ENCODE measurements around the gene PPP1R18. TPM values are rescaled to one million over a fixed set of nuclear protein-coding genes. Genes with fewer than 3 reads are reported as not detected.
A peak's percentile ranks its signal among the peaks of the same experiment; 100 is the strongest.

PPP1R18 gene
- total RNA-seq, 1 experiment from 2014 or later: 33.6 TPM

GRCh38 chr6:30684386-30685156 is 1.9 kb downstream of the PPP1R18 start:
- ATAC-seq (no peak), DNase-seq (ENCODE audit: low read depth, low spot score) (no peak)
- TF ChIP-seq, protein P1, sequence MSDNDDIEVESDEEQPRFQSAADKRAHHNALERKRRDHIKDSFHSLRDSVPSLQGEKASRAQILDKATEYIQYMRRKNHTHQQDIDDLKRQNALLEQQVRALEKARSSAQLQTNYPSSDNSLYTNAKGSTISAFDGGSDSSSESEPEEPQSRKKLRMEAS (IDR thresholded peaks at IDR 0.05): no peak
- TF ChIP-seq, protein P2, sequence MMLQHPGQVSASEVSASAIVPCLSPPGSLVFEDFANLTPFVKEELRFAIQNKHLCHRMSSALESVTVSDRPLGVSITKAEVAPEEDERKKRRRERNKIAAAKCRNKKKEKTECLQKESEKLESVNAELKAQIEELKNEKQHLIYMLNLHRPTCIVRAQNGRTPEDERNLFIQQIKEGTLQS (IDR thresholded peaks at IDR 0.05): no peak
- TF ChIP-seq POLR2AphosphoS5 (IDR thresholded peaks at IDR 0.05; ENCODE audit: low read depth, low read length) (no peak), CBX3 (IDR thresholded peaks at IDR 0.05; ENCODE audit: low read depth) (no peak), SP1 (IDR thresholded peaks at IDR 0.05; ENCODE audit: low read depth) (no peak), ELF1 (IDR thresholded peaks at IDR 0.05; ENCODE audit: borderline replicate concordance, low read depth) (no peak), YY1 (IDR thresholded peaks at IDR 0.05; ENCODE audit: extremely low read depth, insufficient replicate concordance, low read depth, low read length) (no peak), RAD21 (IDR thresholded peaks at IDR 0.05; ENCODE audit: low read depth) (no peak), ZNF274 (IDR thresholded peaks at IDR 0.05; ENCODE audit: low read depth, low read length) (no peak), POLR2A (IDR thresholded peaks at IDR 0.05; ENCODE audit: borderline replicate concordance, extremely low read depth, insufficient read depth, insufficient read length) (no peak)
- Histone ChIP-seq H3K9ac (ENCODE audit: low read length) (peak overlapping the region; percentile 95), H3K27ac (ENCODE audit: low read depth, low read length) (peak overlapping the region; percentile 85), H3K79me2 (ENCODE audit: insufficient read depth, low read length) (peaks cover 58% of the 10 kb centered on the region), H3K4me2 (ENCODE audit: low read length) (peak overlapping the region; percentile 98), H4K20me1 (ENCODE audit: insufficient read depth) (no peaks in the 10 kb centered on the region), H3K4me1 (ENCODE audit: control insufficient read depth in 1 of 2, insufficient read depth in 2 of 2, low read length in 2 of 2) (peaks cover 49 to 73% of the 10 kb centered on the region in 2 experiments), H3K36me3 (ENCODE audit: control insufficient read depth in 1 of 2, insufficient read depth in 2 of 2, low read length in 2 of 2) (no peaks in the 10 kb centered on the region), H3K27me3 (ENCODE audit: insufficient read depth, low read length) (no peaks in the 10 kb centered on the region), H3K9me2 (ENCODE audit: insufficient read depth) (no peaks in the 10 kb centered on the region), H3K9me3 (ENCODE audit: control insufficient read depth in 1 of 2, insufficient read depth in 1 of 2, low read depth in 1 of 2, low read length in 2 of 2) (no peaks in the 10 kb centered on the region), H2AFZ (ENCODE audit: low read depth, low read length, poor library complexity, severe bottlenecking) (no peak overlapping the region), H3K4me3 (replicated peaks in 1 of 2; ENCODE audit: low read depth in 1 of 2, low read length in 2 of 2) (peak overlapping the region; percentile 38 to 54; a peak in 2 of 4 replicates)
- intact Hi-C loops (cut with micrococcal nuclease): no loop called here
- POLR2A ChIA-PET: no interaction called here
- CTCF ChIA-PET: no interaction called here
- RAD21 ChIA-PET (ENCODE audit: low non-redundant PET in 1 of 2, low total read pairs in 2 of 2, uncharacterized antibody in 2 of 2, unreplicated experiment in 2 of 2): no interaction called here
- no TSS peak for BruUV-seq (replicated peaks)

DNA sequence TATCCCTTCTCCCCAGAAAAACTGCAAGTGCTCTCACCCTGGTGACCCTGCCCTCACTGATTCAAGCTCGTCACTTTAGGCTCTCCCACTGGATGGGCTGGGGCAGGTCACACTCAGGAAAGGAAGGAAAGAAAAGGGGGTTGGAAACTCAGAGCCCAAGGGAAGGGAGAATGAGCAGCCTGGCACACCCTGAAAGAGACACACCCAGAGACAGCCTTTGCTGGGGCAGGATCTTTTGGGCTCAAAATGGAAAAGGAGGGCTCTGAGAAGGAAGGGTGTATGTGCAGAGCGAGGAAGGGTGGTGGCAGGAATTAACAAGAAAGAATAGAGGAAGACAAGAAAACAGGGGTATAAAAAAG is 2.5 kb downstream of the PPP1R18 start:
- H3K27ac ChIP-seq (ENCODE audit: low read depth, low read length): peak overlapping the region; percentile 85
- H3K4me1 ChIP-seq (ENCODE audit: control insufficient read depth in 1 of 2, insufficient read depth in 2 of 2, low read length in 2 of 2): peaks cover 48 to 75% of the 10 kb centered on the region in 2 experiments
- H3K9me2 ChIP-seq (ENCODE audit: insufficient read depth): no peaks in the 10 kb centered on the region
- H3K36me3 ChIP-seq (ENCODE audit: control insufficient read depth in 1 of 2, insufficient read depth in 2 of 2, low read length in 2 of 2): no peaks in the 10 kb centered on the region
- peak overlapping the region; percentile 38 to 54 for H3K4me3 ChIP-seq (replicated peaks in 1 of 2; ENCODE audit: low read depth in 1 of 2, low read length in 2 of 2)
- no peak overlapping the region for H2AFZ ChIP-seq (ENCODE audit: low read depth, low read length, poor library complexity, severe bottlenecking)
- BruUV-seq (replicated peaks): no TSS peak
- peaks cover 58% of the 10 kb centered on the region for H3K79me2 ChIP-seq (ENCODE audit: insufficient read depth, low read length)
- ChIA-PET POLR2A (no interaction called here), CTCF (no interaction called here), RAD21 (ENCODE audit: low non-redundant PET in 1 of 2, low total read pairs in 2 of 2, uncharacterized antibody in 2 of 2, unreplicated experiment in 2 of 2) (no interaction called here)
- intact Hi-C loops (cut with micrococcal nuclease): no loop called here
- H3K9me3 ChIP-seq (ENCODE audit: control insufficient read depth in 1 of 2, insufficient read depth in 1 of 2, low read depth in 1 of 2, low read length in 2 of 2): no peaks in the 10 kb centered on the region
- no peak for DNase-seq (ENCODE audit: low read depth, low spot score)
- peak overlapping the region; percentile 98 for H3K4me2 ChIP-seq (ENCODE audit: low read length)
- H4K20me1 ChIP-seq (ENCODE audit: insufficient read depth): no peaks in the 10 kb centered on the region
- H3K9ac ChIP-seq (ENCODE audit: low read length): peak overlapping the region; percentile 66
- no peaks in the 10 kb centered on the region for H3K27me3 ChIP-seq (ENCODE audit: insufficient read depth, low read length)
- no peak for ATAC-seq
- TF ChIP-seq, protein P1 (IDR thresholded peaks at IDR 0.05): no peak
- no peak for TF ChIP-seq EGR1 (IDR thresholded peaks at IDR 0.05; ENCODE audit: low read depth)
- TF ChIP-seq CBX3 (IDR thresholded peaks at IDR 0.05; ENCODE audit: low read depth): no peak
- no peak for TF ChIP-seq ZFX (IDR thresholded peaks at IDR 0.05)
- no peak for TF ChIP-seq EZH2phosphoT487 (IDR thresholded peaks at IDR 0.05; ENCODE audit: borderline replicate concordance)
- no peak for TF ChIP-seq SIN3A (IDR thresholded peaks at IDR 0.05; ENCODE audit: low read depth)
- no peak for TF ChIP-seq FOSL1 (IDR thresholded peaks at IDR 0.05; ENCODE audit: low read depth)
- no peak for TF ChIP-seq SP1 (IDR thresholded peaks at IDR 0.05; ENCODE audit: low read depth)
- no peak for TF ChIP-seq TCF7L2 (IDR thresholded peaks at IDR 0.05; ENCODE audit: borderline replicate concordance, extremely low read depth, insufficient read depth, insufficient read length)
- no peak for TF ChIP-seq ZNF274 (IDR thresholded peaks at IDR 0.05; ENCODE audit: low read depth, low read length)
- TF ChIP-seq CEBPB (IDR thresholded peaks at IDR 0.05; ENCODE audit: low read depth): no peak
- no peak for TF ChIP-seq JUND (IDR thresholded peaks at IDR 0.05)
- TF ChIP-seq ELF1 (IDR thresholded peaks at IDR 0.05; ENCODE audit: borderline replicate concordance, low read depth): no peak
- no peak for TF ChIP-seq SRF (IDR thresholded peaks at IDR 0.05; ENCODE audit: low read depth)
- no peak for TF ChIP-seq RAD21 (IDR thresholded peaks at IDR 0.05; ENCODE audit: low read depth)
- TF ChIP-seq YY1 (IDR thresholded peaks at IDR 0.05; ENCODE audit: extremely low read depth, insufficient replicate concordance, low read depth, low read length): no peak
- TF ChIP-seq, protein P2 (IDR thresholded peaks at IDR 0.05): no peak
- TF ChIP-seq POLR2AphosphoS5 (IDR thresholded peaks at IDR 0.05; ENCODE audit: low read depth, low read length): no peak

Measured in HCT116 (cell line).